CD1c-positive myeloid dendritic cell (primary cell): ENCODE measurements around the gene GRM5.
A peak's percentile ranks its signal among the peaks of the same experiment; 100 is the strongest.
"Not testable (repeated sequence)": the region's sequence is repeated elsewhere in the genome, so short reads cannot be mapped to it uniquely, and the experiment has no call there.

Experiments used
- DNase-seq: peaks from one replicate; pipeline ENCODE4 v3.0.0-alpha.2; 2016; ENCODE audit errors: extremely low spot score

GRM5 gene

GRCh38 chr11:88541006-88541405, 524.8 kb downstream of the GRM5 start:
- DNase-seq: no peak

- peak; percentile 6 for DNase-seq
Measured at GRCh38 chr11:88538098-88538497, 527.7 kb downstream of the GRM5 start.

- DNase-seq: no peak
Measured at GRCh38 chr11:88537613-88538012, 528.2 kb downstream of the GRM5 start.

GRCh38 chr11:88536616-88537265, 529.0 kb downstream of the GRM5 start:
- no peak for DNase-seq

- no peak for DNase-seq
Measured at GRCh38 chr11:88535916-88536547, 529.8 kb downstream of the GRM5 start.

GRCh38 chr11:88535266-88535665, 530.5 kb downstream of the GRM5 start:
- no peak for DNase-seq

- not testable (repeated sequence) for DNase-seq
Measured at GRCh38 chr11:88534706-88535105, 531.1 kb downstream of the GRM5 start.

GRCh38 chr11:88534185-88534584, 531.6 kb downstream of the GRM5 start:
- DNase-seq: no peak

- DNase-seq: no peak
Measured at GRCh38 chr11:88533001-88533400, 532.8 kb downstream of the GRM5 start.

GRCh38 chr11:88531831-88532230, 534.0 kb downstream of the GRM5 start:
- DNase-seq: no peak

GRCh38 chr11:88529426-88529825, 536.4 kb downstream of the GRM5 start:
- DNase-seq: no peak

- DNase-seq: no peak
Measured at GRCh38 chr11:88523386-88524071, 542.3 kb downstream of the GRM5 start.

- no peak for DNase-seq
Measured at GRCh38 chr11:88522624-88523385, 543.0 kb downstream of the GRM5 start.

- DNase-seq: no peak
Measured at GRCh38 chr11:88521799-88522201, 544.0 kb downstream of the GRM5 start.

GRCh38 chr11:88521399-88521798, 544.4 kb downstream of the GRM5 start:
- no peak for DNase-seq

- no peak for DNase-seq
Measured at GRCh38 chr11:88520391-88520790, 545.4 kb downstream of the GRM5 start.

GRCh38 chr11:88515002-88515401, 550.8 kb downstream of the GRM5 start:
- no peak for DNase-seq

GRCh38 chr11:88511006-88511405, 554.8 kb downstream of the GRM5 start:
- no peak for DNase-seq

GRCh38 chr11:88508759-88509581, 556.8 kb downstream of the GRM5 start:
- DNase-seq: peak; percentile 45

GRCh38 chr11:88508418-88508758, 557.4 kb downstream of the GRM5 start:
- DNase-seq: no peak

- DNase-seq: no peak
Measured at GRCh38 chr11:88507771-88508417, 557.9 kb downstream of the GRM5 start.
